Stimulated activated CD8-positive, alpha-beta memory T cell treated with anti-CD3 and anti-CD28 coated beads, Interleukin-7, amount 100 ng/mL, for 1 hour (primary cell): ENCODE measurements around the gene SERP2.

Source experiments
- DNase-seq, 2 donors: peaks; one replicate each; pipeline ENCODE4 v3.0.0-alpha.2; 2020; ENCODE audit warnings: low read depth in 2 of 2

The SERP2 gene

DNA sequence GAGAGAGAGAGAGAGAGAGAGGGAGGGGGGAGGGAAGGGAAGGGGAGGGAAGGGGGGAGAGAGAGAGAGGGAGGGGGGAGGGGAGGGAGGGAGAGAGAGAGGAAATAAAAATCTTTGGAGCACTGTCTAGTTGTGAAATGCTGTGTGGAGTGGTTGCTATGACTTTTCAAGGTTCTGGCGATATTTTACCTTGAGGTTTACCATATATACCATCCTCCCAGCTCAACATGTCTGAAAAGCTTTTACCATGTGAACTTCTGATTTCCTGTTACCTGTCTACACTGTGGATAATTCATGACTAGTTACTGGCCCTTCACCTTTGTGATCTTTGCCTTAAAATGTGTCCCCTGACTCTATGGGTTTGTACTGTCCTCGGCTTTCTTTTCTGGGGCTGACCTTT is 38.2 kb downstream of the SERP2 start:
- no peak for DNase-seq

- DNase-seq, result no peak
Observed at GRCh38 chr13:44412346-44412935, 38.8 kb downstream of the SERP2 start.

DNA sequence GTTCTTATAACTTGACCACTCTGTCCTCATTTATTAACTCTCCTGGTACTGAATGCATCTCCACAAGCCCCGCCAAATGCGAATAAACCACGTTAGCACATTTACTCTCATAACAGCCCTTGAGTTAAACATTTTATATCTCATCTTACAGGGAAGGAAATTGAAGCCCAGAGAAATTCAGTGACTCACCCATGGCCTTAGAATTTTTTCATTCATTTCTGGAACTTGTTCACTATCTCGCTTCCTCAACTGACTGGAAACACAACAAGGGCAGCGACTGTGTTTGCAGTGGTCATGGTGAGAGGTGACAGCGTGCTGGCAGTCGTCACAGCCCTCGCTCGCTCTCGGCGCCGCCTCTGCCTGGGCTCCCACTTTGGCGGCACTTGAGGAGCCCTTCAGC is 39.5 kb downstream of the SERP2 start:
- DNase-seq, result no peak

GRCh38 chr13:44414716-44415115 is 41.1 kb downstream of the SERP2 start:
- DNase-seq, result no peak

DNA sequence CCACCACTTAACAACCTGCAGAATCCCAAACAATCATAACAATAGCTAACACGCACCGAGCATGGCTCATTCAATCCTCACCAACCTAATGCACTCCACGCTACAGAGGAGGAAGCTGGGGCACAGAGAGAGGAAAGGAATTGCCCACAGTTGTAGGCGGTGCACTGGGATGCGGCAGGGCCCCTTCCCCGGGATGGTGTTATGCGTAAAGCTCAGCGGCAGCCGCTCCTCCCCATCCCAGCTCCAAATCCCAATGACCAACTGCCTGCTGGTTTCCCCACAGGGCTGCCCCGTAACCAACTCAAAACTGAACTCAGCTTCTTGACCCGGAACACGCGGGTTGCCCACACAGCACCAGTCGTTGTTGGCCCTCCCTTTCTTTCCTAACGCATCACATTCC is 42.2 kb downstream of the SERP2 start:
- no peak for DNase-seq

DNA sequence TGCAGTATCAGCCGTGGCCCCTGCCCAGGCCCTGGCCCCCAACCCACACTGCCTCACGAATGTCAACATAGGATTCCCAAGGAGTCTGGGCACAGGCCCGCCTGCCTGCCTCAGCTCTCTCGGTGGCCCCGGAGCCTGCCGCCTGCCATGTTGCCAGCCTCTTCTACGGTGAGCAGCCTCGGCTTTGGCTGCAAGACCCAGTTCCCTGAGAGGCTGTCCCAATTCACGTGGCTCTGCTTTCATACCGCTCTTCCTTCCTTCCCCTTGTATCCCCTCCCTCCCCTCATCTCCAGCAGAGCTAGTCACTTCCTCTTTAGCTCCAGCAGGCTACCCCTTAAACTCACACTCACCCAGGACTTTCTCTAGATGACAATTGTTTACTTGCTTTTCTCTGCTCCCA is 42.7 kb downstream of the SERP2 start:
- no peak for DNase-seq

DNA sequence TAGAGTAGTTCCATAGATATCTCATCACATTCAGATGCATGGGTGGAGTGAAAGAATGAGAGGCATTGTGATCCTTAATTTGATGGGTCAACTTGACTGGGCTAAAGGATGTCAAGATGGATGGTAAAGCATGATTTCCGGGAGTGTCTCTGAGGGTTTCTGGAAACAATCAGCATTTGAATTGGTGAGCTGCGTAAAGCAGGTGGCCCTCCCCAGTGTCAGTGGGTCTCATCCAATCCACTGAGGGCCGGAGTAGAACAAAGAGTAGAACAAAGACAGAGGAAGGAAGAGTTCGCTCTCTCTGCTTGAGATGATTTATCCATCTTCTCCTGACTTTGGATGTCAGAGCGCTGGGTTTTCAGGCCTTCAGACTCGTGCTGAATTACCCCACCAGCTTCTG is 43.1 kb downstream of the SERP2 start:
- DNase-seq, result no peak

DNA sequence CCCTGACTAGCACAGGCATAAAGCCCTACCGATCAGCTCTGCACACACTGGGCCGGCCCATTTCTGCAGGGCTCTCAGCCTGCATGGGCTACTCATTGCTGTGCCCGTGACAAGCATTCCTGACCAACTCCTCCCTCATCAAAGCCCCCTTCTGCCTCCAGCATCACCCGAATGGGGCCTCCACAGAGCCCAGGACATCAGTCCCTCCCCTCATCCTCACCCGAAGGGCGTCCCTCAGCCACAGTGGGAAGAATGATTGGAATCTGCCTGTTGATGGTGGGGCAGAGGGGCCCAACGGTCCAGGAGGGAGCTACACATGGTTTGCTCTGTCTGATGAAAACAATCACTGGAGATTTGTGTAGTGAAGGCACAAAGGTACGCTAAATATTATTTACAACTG is 43.8 kb downstream of the SERP2 start:
- no peak for DNase-seq

DNA sequence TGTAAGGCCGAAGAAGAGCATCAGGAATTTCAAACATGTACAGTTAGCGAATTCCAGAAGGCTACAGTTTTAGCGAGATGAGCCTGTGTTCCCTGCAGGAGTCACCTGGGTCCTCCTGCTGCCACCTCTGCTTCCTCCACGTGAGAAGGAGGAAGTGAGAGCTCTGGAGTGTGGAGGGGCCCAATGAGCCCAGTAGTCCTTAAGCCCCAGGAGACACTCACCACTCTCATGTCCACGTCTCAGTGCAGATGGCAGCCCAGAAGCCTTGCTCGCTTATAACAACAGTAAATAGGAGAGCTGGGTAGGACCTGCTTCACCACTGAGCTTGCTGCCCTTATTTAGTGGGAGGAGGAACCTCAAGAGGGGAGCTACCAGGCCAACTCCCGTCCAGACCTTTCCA is 44.3 kb downstream of the SERP2 start:
- DNase-seq, result no peak

DNA sequence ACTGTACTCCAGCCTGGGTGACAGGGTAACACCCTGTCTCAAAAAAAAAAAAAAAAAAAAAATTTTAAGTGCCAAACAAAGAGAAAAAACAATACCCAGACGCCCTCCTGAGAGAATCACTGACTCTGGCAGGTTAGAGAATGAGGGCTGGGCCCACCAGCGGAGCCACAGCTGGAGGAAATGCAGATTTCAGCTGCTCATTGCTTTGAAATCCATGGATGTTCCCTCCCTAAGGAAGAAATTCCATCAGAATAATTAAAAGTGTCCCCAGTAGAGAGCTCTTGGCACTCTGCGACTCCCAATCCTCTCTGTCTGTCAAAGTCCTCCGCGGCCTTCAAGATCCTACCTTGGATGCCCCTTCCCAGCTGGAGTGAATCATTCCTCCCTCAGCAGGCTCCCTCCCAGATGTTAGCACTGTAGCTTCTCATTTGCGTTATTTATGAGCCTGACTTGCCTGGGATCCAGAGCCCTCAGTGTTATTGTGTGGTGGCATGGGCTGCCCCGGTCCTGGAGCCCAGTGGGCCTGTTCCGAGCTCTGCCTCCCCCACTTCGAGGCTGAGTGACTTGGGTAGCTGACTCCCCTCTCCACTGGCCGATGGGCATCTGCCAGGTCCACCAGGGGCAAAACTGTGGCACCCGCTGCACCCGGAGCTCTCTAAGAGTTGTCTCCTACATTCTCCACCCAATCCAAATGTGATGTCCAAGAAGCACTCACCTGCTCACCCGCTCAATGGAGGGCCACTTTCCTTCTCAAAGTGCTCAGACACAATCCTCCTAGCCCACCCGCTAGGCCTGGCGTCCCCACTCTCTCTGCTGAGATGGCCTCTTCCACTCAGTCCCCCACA is 47.0 kb downstream of the SERP2 start:
- no peak for DNase-seq

- no peak for DNase-seq
Observed at GRCh38 chr13:44421853-44422525, 48.4 kb downstream of the SERP2 start.

- no peak for DNase-seq
Observed at GRCh38 chr13:44422755-44423643, 49.4 kb downstream of the SERP2 start.

DNA sequence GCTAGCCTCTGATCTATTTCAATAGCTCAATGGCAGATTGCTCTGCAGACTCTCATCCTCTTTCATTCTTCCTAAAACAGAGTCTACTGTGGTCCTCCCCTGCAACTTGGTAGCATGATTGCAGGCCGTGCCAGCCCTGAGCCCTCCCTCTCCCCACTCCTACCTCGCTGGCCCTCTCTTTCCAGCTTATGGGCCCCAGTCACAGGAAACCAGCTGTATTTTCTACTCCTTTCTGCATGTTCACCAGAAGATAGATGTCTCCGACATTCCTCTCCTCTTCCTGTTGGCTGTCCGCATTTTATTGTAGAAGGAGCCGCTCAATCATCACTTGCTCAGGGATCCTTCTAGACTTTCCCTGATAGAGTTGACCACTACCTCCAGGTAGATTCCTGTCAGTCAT is 50.2 kb downstream of the SERP2 start:
- DNase-seq, result no peak

DNA sequence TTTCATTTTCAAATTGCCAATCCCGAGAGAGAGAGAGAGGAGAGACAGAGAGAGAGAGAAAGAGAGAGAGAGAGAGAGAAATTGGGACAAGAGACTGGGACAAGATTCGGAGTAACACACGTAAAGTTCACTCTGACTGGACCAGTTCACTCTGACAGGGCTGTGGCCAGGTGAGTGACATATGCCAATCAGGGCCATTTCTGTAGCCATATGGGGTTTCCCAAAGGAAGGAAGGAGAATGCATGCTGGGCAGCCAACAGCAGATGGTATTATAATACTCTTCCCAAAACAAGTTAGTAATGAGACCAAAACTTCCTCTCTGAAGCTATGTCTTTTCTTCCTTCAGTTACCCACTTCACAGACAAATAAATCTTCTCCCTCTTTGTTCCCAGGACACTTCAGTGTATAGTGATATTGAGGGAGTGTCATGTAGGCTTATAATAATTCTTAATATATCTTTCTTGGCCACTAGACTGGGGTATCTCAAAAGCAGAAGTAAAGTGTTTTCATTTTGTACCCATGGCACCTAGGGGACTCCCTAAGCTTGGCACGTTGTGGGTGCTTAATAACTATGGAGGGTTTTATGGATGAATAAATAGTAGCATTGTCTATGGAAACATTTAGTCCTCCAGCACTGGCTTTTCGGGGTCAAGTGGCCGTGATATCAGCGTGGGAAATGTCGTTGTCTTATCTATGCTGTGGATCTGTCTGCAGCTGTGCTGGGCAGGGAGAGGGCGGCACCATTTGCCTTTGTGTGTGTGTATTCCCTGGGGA is 51.6 kb downstream of the SERP2 start:
- DNase-seq, result no peak

- DNase-seq, result no peak
Observed at GRCh38 chr13:44425815-44426078, 52.1 kb downstream of the SERP2 start.

GRCh38 chr13:44426461-44426860 is 52.8 kb downstream of the SERP2 start:
- DNase-seq, result no peak

DNA sequence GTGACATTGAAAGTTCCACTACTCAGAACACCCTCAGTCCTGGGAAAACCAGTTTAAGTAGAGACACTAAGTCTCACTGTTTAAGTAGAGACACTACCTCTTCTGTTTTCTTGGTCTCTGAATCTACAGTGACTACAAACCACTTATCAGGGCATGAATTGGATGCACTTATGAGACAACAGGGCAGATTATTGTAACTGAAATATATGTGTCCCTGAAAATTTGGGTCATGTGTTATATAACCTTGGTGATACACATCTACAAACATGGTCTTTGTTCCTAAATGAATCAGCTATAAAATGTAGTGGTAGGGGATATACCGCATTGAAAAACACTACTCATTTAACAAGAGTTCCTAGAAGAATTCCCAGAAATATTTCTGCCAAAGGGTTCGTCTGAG is 55.7 kb downstream of the SERP2 start:
- no peak for DNase-seq

- no peak for DNase-seq
Observed at GRCh38 chr13:44431150-44431549, 57.5 kb downstream of the SERP2 start.

- no peak for DNase-seq
Observed at GRCh38 chr13:44432650-44433049, 59.0 kb downstream of the SERP2 start.

DNA sequence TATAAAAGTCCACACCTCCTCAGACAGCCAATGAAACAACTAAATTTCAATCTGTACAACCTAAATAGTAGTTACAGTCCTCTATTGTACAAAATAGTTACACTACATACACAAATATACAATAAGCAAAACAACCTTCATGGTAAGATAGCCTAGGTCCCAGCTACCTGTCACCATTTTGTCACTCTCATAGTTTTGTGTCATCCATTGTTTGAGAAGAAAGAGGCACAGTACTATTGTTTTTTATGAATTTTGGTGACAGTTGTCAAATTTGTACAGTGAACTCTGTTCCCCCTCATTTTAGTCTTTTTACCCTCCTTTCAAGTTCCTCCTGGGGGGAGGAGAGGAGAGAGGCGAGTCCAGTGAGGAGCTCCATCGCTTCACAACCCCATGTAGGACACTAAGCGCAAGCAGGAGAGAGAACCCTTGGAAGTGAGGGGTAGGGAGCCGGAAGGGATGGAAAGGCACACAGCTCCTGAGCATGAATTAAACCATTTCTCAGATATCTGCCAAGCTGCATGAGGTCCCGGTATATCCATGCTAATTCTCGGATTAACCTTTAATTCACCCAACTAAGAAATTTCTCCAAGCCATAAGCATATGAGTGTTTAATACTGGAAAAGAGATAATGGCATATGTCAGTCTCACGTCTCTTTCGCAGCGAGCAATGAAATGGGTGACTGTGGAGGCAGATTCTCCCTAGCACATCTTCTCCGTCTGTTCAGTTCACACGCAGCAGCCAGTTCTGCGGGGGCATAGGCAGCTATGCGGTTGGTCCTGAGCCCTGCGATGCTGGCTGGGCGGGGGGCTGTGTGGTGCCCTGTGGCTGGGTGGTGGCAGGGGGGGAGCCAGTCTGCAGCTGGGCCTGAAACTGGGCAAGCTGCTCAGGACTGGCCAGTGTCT is 60.5 kb downstream of the SERP2 start:
- DNase-seq, result no peak

- no peak for DNase-seq
Observed at GRCh38 chr13:44434766-44435141, 61.1 kb downstream of the SERP2 start.
